ENCODE data around the gene PARD3B.
A peak's percentile ranks its signal among the peaks of the same experiment; 100 is the strongest.

The PARD3B gene

GRCh38 chr2:205292665-205293295, 747.5 kb downstream of the PARD3B start:
- ChIA-PET CTCF (no interaction called here), POLR2A (no interaction called here)
- Histone ChIP-seq H3K36me3 (ENCODE audit: control insufficient read depth in 4 of 4, insufficient read depth in 4 of 4, low read length in 3 of 4) (no peaks in the 10 kb centered on the region), H3K27me3 (replicated peaks in 2 of 5; ENCODE audit: control insufficient read depth in 4 of 5, insufficient read depth in 5 of 5, low read length in 4 of 5) (no peaks in the 10 kb centered on the region), H3K4me1 (ENCODE audit: control extremely low read depth in 1 of 4, control insufficient read depth in 4 of 4, insufficient read depth in 4 of 4, low read length in 3 of 4) (peaks cover 0 to 3% (median 0%) of the 10 kb centered on the region in 4 experiments), H3K27ac (ENCODE audit: insufficient read depth in 1 of 2, low read depth in 1 of 2, low read length in 2 of 2, poor library complexity in 1 of 2, severe bottlenecking in 2 of 2) (no peak overlapping the region), H3K4me3 (ENCODE audit: control insufficient read depth in 1 of 7, extremely low read depth in 1 of 7, insufficient read depth in 4 of 7, low read depth in 2 of 7, low read length in 6 of 7) (no peak overlapping the region), H3K9me3 (ENCODE audit: control extremely low read depth in 1 of 5, control insufficient read depth in 4 of 5, insufficient read depth in 2 of 5, low read depth in 1 of 5, low read length in 4 of 5) (peaks cover 0 to 3% (median 0%) of the 10 kb centered on the region in 5 experiments)
- WGBS (ENCODE audit: insufficient coverage): no CpG with 5 or more reads among the region's 1 CpG
- DNase-seq: no peak

- POLR2A ChIA-PET: no interaction called here
- DNase-seq: peak in 1 of 3 donors; percentile 4
- Histone ChIP-seq H3K4me3 (ENCODE audit: control insufficient read depth in 1 of 7, extremely low read depth in 1 of 7, insufficient read depth in 4 of 7, low read depth in 2 of 7, low read length in 6 of 7) (no peak overlapping the region), H3K27ac (ENCODE audit: insufficient read depth in 1 of 2, low read depth in 1 of 2, low read length in 2 of 2, poor library complexity in 1 of 2, severe bottlenecking in 2 of 2) (no peak overlapping the region), H3K36me3 (ENCODE audit: control insufficient read depth in 4 of 4, insufficient read depth in 4 of 4, low read length in 3 of 4) (no peaks in the 10 kb centered on the region), H3K27me3 (replicated peaks in 2 of 5; ENCODE audit: control insufficient read depth in 4 of 5, insufficient read depth in 5 of 5, low read length in 4 of 5) (no peaks in the 10 kb centered on the region), H3K9me3 (ENCODE audit: control extremely low read depth in 1 of 5, control insufficient read depth in 4 of 5, insufficient read depth in 2 of 5, low read depth in 1 of 5, low read length in 4 of 5) (peaks cover 0 to 3% (median 0%) of the 10 kb centered on the region in 5 experiments), H3K4me1 (ENCODE audit: control extremely low read depth in 1 of 4, control insufficient read depth in 4 of 4, insufficient read depth in 4 of 4, low read length in 3 of 4) (peaks cover 0 to 3% (median 0%) of the 10 kb centered on the region in 4 experiments)
- CTCF ChIA-PET: no interaction called here
These were observed 748.3 kb downstream of the PARD3B start for GRCh38 chr2:205293559-205293958.

GRCh38 chr2:205296959-205297358, 751.7 kb downstream of the PARD3B start:
- POLR2A ChIA-PET: no interaction called here
- whole genome bisulfite sequencing (ENCODE audit: insufficient coverage): no CpG with 5 or more reads among the region's 4 CpGs
- no peak overlapping the region for H3K4me3 ChIP-seq (ENCODE audit: control insufficient read depth in 1 of 7, extremely low read depth in 1 of 7, insufficient read depth in 4 of 7, low read depth in 2 of 7, low read length in 6 of 7)
- no peak for DNase-seq
- no peaks in the 10 kb centered on the region for H3K27me3 ChIP-seq (replicated peaks in 2 of 5; ENCODE audit: control insufficient read depth in 4 of 5, insufficient read depth in 5 of 5, low read length in 4 of 5)
- no peak overlapping the region for H3K27ac ChIP-seq (ENCODE audit: insufficient read depth in 1 of 2, low read depth in 1 of 2, low read length in 2 of 2, poor library complexity in 1 of 2, severe bottlenecking in 2 of 2)
- CTCF ChIA-PET: no interaction called here
- no peaks in the 10 kb centered on the region for H3K36me3 ChIP-seq (ENCODE audit: control insufficient read depth in 4 of 4, insufficient read depth in 4 of 4, low read length in 3 of 4)
- peaks cover 0 to 3% (median 0%) of the 10 kb centered on the region in 4 experiments for H3K4me1 ChIP-seq (ENCODE audit: control extremely low read depth in 1 of 4, control insufficient read depth in 4 of 4, insufficient read depth in 4 of 4, low read length in 3 of 4)
- H3K9me3 ChIP-seq (ENCODE audit: control extremely low read depth in 1 of 5, control insufficient read depth in 4 of 5, insufficient read depth in 2 of 5, low read depth in 1 of 5, low read length in 4 of 5): peaks cover 0 to under 1% (median 0%) of the 10 kb centered on the region in 5 experiments

GRCh38 chr2:205297368-205297767, 752.1 kb downstream of the PARD3B start:
- Histone ChIP-seq H3K27me3 (replicated peaks in 2 of 5; ENCODE audit: control insufficient read depth in 4 of 5, insufficient read depth in 5 of 5, low read length in 4 of 5) (no peaks in the 10 kb centered on the region), H3K4me3 (ENCODE audit: control insufficient read depth in 1 of 7, extremely low read depth in 1 of 7, insufficient read depth in 4 of 7, low read depth in 2 of 7, low read length in 6 of 7) (no peak overlapping the region), H3K36me3 (ENCODE audit: control insufficient read depth in 4 of 4, insufficient read depth in 4 of 4, low read length in 3 of 4) (no peaks in the 10 kb centered on the region), H3K4me1 (ENCODE audit: control extremely low read depth in 1 of 4, control insufficient read depth in 4 of 4, insufficient read depth in 4 of 4, low read length in 3 of 4) (peaks cover 0 to 3% (median 0%) of the 10 kb centered on the region in 4 experiments), H3K27ac (ENCODE audit: insufficient read depth in 1 of 2, low read depth in 1 of 2, low read length in 2 of 2, poor library complexity in 1 of 2, severe bottlenecking in 2 of 2) (no peak overlapping the region), H3K9me3 (ENCODE audit: control extremely low read depth in 1 of 5, control insufficient read depth in 4 of 5, insufficient read depth in 2 of 5, low read depth in 1 of 5, low read length in 4 of 5) (no peaks in the 10 kb centered on the region)
- DNase-seq: no peak
- POLR2A ChIA-PET: no interaction called here
- CTCF ChIA-PET: no interaction called here

- Histone ChIP-seq H3K27me3 (replicated peaks in 2 of 5; ENCODE audit: control insufficient read depth in 4 of 5, insufficient read depth in 5 of 5, low read length in 4 of 5) (no peaks in the 10 kb centered on the region), H3K4me1 (ENCODE audit: control extremely low read depth in 1 of 4, control insufficient read depth in 4 of 4, insufficient read depth in 4 of 4, low read length in 3 of 4) (peaks cover 0 to 3% (median 0%) of the 10 kb centered on the region in 4 experiments), H3K36me3 (ENCODE audit: control insufficient read depth in 4 of 4, insufficient read depth in 4 of 4, low read length in 3 of 4) (no peaks in the 10 kb centered on the region), H3K9me3 (ENCODE audit: control extremely low read depth in 1 of 5, control insufficient read depth in 4 of 5, insufficient read depth in 2 of 5, low read depth in 1 of 5, low read length in 4 of 5) (no peaks in the 10 kb centered on the region), H3K4me3 (ENCODE audit: control insufficient read depth in 1 of 7, extremely low read depth in 1 of 7, insufficient read depth in 4 of 7, low read depth in 2 of 7, low read length in 6 of 7) (no peak overlapping the region), H3K27ac (ENCODE audit: insufficient read depth in 1 of 2, low read depth in 1 of 2, low read length in 2 of 2, poor library complexity in 1 of 2, severe bottlenecking in 2 of 2) (no peak overlapping the region)
- ChIA-PET POLR2A (no interaction called here), CTCF (no interaction called here)
- DNase-seq: no peak
- WGBS (ENCODE audit: insufficient coverage): no CpG with 5 or more reads among the region's 4 CpGs
These were observed 752.6 kb downstream of the PARD3B start for GRCh38 chr2:205297846-205298245.

- no CpG with 5 or more reads among the region's 5 CpGs for WGBS (ENCODE audit: insufficient coverage)
- CTCF ChIA-PET: no interaction called here
- POLR2A ChIA-PET: no interaction called here
These were observed 765.9 kb downstream of the PARD3B start for GRCh38 chr2:205311201-205311600.

GRCh38 chr2:205321231-205321630, 776.0 kb downstream of the PARD3B start:
- DNase-seq: no peak
- Histone ChIP-seq H3K9me3 (ENCODE audit: control extremely low read depth in 1 of 5, control insufficient read depth in 4 of 5, insufficient read depth in 2 of 5, low read depth in 1 of 5, low read length in 4 of 5) (peaks cover 0 to 4% (median 0%) of the 10 kb centered on the region in 5 experiments), H3K36me3 (ENCODE audit: control insufficient read depth in 4 of 4, insufficient read depth in 4 of 4, low read length in 3 of 4) (no peaks in the 10 kb centered on the region), H3K27me3 (replicated peaks in 2 of 5; ENCODE audit: control insufficient read depth in 4 of 5, insufficient read depth in 5 of 5, low read length in 4 of 5) (no peaks in the 10 kb centered on the region), H3K4me3 (ENCODE audit: control insufficient read depth in 1 of 7, extremely low read depth in 1 of 7, insufficient read depth in 4 of 7, low read depth in 2 of 7, low read length in 6 of 7) (no peak overlapping the region), H3K27ac (ENCODE audit: insufficient read depth in 1 of 2, low read depth in 1 of 2, low read length in 2 of 2, poor library complexity in 1 of 2, severe bottlenecking in 2 of 2) (no peak overlapping the region), H3K4me1 (ENCODE audit: control extremely low read depth in 1 of 4, control insufficient read depth in 4 of 4, insufficient read depth in 4 of 4, low read length in 3 of 4) (no peaks in the 10 kb centered on the region)
- WGBS (ENCODE audit: insufficient coverage): 100% methylated on average over 1 of the region's 2 CpGs
- POLR2A ChIA-PET: no interaction called here
- CTCF ChIA-PET: no interaction called here

More at GRCh38 chr2:205311201-205311600, 765.9 kb downstream of the PARD3B start:
- H3K36me3 ChIP-seq (ENCODE audit: control insufficient read depth in 4 of 4, insufficient read depth in 4 of 4, low read length in 3 of 4): no peaks in the 10 kb centered on the region
- H3K9me3 ChIP-seq (ENCODE audit: control extremely low read depth in 1 of 5, control insufficient read depth in 4 of 5, insufficient read depth in 2 of 5, low read depth in 1 of 5, low read length in 4 of 5): no peaks in the 10 kb centered on the region
- no peaks in the 10 kb centered on the region for H3K27me3 ChIP-seq (replicated peaks in 2 of 5; ENCODE audit: control insufficient read depth in 4 of 5, insufficient read depth in 5 of 5, low read length in 4 of 5)
- no peaks in the 10 kb centered on the region for H3K4me1 ChIP-seq (ENCODE audit: control extremely low read depth in 1 of 4, control insufficient read depth in 4 of 4, insufficient read depth in 4 of 4, low read length in 3 of 4)
- no peak for DNase-seq
- no peak overlapping the region for H3K4me3 ChIP-seq (ENCODE audit: control insufficient read depth in 1 of 7, extremely low read depth in 1 of 7, insufficient read depth in 4 of 7, low read depth in 2 of 7, low read length in 6 of 7)
- H3K27ac ChIP-seq (ENCODE audit: insufficient read depth in 1 of 2, low read depth in 1 of 2, low read length in 2 of 2, poor library complexity in 1 of 2, severe bottlenecking in 2 of 2): no peak overlapping the region
